ENCODE results near the gene RIBC1.
"Not testable (repeated sequence)": the region's sequence is repeated elsewhere in the genome, so short reads cannot be mapped to it uniquely, and the experiment has no call there.

Gene RIBC1

DNA sequence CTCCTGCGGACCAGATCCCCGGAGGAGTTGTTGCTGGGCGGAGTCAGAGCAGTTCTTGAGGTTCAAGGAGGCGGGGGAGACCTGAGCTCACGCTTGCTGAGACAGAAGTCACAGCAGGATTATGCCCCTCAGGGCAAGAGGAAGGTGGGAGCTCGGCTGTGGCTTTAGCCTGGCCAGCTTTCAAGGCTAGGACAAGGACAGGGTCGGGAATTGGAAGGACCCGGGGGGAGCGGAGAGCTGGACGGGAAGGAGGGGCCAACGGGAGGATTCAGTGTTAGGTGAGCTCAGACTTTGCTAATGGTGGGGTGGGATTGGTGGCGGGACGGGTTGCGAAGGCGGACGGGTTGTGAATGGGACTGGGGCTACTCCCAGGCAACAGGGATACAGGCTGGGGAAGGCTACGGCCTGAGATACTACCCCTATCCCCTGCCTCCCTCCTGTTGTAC is at the start of gene RIBC1:
TSS of gene RIBC1 (plus strand) at position 13 of the 446 bp plus-strand sequence. CDS start 3,404 bp downstream, outside the sequence.
- no peak for DNase-seq

DNA sequence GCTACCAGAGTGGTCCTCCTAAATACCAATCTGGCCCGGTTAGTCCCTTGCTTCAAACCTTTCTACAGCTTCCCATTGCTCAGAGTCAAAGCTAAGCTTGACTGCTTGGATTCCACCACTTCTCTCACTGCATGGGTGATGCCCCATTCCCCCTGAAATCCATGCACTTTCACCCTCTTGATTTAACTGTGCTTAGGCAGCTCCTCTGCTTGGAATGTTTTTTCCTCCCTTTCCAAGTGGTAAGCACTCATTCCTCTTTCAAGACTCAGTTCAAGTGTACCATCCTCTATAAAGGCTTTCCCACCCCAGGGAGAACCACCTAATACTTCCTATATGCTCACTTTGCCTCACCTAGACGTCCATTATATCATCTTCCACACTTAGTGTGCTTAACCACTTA is 49.4 kb upstream of the RIBC1 start:
- no peak for DNase-seq

DNA sequence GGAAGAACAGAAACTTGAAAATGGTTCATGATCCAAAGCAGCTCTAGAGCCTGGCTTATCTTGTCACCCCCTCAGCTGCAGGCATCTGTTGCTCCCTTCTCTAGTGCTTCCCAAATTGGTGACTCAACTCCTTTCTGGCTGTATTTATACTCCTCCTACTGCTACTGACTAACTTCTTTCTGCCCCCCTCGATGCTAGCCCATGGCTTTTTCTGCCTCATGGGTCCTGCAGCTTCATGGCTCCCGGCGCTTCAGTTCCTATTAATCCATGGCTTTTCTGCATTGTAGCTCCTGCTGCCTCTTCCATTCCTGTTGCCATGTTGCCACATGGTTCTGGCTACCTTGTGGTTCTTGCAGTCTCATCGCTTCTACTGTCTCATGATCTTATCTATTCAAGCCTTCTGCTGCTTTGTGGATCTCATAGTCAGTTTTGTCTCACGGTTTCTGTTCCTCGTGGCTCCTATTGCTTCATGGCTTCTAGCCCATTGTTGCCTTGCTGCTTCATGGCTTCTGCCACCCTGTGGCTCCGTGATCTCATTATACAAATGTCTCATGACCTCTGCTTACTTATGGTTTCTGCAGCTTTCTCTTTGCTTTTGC is 48.4 kb upstream of the RIBC1 start:
- no peak for DNase-seq

DNA sequence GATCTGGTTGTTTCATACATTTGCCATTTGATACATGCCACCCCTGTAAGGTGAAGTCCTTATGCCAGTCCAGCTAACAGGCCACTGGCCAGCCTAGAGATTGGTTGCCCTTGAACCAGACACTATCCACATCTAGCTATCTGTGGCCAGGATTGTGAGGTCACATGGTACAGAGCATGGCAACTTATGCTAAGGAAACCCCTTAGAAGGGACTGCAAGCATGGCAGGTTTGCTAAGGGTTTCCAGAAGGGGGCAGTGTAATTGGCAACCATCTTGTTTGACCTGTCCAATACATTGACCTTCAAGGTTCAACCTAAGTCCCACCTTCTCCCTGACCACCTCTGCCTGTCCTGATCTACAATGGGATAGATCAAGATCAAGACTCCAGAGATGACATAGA is 47.8 kb upstream of the RIBC1 start:
- no peak for DNase-seq

DNA sequence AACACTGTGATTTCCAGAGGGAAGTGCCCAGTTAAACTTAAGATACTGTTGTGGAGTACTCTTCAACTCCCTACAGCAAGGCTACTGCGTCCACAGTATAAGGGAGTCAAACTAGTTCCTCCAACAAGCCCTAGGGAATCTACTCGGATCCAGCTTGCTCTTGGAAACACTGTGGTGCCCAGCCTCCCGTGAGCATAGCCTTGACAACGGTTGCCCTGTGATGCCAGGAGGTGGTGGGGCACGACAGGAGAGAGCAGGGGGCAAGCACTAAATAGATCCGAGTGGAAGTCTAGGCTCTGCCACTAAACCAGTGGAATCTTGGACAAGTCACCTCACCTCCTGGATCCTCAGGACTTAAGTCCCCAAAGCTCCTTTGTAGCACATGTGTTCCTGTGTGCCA is 45.8 kb upstream of the RIBC1 start:
- DNase-seq: no peak

DNA sequence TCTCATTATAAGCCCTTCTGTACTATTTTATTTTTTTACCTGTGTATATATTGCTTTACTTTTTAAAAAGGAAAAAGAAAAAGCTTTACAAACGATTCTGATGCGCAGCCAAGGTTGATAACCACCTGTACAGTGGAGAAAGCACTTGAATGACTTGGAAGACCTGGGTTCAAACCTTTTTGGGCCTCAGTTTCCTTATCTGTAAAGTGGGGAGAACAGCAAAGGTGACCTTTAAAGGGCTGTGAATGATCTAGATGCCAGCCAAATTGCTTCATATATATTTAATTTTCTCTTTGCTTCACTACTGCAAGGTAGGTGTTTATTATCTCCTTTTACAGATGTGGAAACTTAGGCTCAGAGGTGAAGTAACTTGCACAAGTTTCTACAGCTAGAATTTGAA is 45.2 kb upstream of the RIBC1 start:
- no peak for DNase-seq

DNA sequence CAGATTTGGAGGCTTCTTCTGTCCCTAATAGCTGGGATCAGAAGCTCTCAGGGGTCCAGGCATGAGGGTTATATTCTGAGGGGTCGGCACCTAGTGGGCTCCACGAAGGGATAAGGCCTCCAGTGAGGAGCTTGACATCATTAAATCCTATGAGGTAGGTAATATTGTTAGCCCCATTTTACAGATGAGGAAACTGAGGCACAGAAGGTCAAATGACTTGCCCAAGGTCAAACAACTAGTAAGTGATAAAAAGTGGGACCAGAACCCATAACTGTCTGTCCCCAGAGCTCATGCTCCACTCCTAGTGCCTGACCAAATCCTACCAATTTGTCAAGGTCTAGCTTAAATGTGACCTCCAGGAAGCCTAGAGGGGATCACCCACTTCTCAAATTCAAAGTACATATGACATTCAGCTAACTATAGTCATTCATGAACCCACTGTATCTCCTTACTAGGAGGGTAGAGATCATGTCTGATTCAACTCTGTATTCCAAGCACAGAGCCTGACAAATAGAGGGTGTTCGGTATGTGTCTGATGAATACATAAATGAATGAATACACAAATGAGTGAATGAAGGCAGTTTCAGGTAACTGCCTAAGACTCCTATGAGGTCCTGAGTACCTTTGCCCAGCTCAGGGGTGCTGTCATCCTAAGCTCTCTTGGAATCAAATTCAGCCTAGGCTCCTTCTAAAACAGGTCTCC is 43.5 kb upstream of the RIBC1 start:
- DNase-seq: no peak

DNA sequence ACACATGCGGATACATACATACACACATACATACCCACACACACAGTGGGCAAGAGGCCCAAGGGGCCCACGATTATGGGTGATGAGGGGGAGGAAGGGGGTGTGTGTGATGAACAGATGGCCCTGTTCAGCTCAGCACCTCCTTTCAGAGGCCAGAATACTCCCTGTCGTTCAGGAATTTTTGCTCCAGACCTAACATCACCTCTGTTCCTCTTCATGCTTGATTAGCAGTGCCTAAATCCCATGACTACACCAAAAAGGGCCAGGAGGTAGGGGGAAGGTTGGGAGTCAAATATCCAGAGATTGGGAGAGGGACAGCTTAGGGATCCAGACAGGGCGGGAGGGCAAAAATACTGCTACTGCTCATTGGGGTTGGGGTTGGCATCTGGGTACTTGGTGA is 42.9 kb upstream of the RIBC1 start:
- no peak for DNase-seq

DNA sequence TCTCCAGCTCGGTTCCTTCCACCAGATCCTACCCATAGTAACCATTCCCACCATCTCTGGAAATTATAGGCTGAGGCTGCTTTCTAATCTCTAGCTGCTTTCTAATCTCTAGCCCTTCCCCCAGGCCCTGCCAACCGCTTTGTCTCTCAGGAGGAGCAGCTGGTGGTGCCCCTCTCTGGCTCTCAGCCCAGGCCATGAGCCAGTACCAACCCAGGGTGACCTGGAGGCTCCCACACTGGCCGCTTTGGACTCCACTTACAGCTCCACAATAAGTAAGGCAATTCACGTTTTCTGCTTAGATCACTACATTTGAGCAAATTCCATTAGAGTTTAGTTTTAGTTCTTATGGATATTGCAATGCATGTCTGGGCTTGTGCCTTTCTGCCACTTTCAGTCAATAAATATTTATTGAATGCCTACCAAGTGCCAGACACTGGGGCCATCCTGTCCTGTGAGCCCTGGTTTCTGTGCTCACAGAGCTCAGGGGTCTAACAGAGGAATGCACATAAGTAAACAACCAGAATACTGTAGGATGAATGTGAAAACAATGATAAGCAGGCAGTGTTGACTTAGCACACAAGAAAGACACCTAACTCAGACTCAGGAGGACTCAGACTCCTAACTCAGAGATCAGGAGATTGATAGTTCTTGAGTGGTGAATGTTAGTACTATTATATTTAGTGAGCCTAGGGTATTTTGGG is 39.1 kb upstream of the RIBC1 start:
- DNase-seq: no peak

DNA sequence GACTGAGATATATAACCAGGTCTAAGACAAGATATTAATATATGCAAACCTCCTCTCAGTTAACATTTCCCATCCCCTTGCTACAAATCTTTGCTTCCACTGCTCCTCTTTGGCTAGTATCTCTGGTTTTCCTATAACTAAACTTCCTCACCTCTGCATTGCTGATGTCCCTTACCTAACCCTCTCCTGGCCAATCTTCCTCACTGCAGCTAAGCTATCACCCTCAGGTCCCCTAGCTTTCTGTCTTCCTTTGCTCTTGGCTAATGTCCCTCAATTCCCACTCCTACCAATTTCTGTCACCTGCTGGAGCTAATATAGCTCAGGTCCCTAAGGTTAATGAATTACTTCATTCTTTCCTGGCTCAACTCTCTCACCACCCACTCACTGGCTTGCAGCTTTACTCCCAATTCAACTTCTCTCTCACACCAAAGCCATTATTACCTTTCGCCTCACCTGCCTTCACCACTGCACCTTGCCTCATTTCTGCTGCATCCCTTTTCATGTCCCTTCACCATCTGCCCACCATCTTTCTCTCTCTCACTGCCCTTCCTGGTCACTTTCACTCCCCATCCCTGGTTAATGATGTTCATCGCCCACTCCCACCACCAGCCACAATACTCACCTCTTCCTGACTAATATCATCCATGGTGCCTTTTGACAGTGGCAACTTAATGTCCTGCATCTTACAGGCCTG is 26.9 kb upstream of the RIBC1 start:
- no peak for DNase-seq

DNA sequence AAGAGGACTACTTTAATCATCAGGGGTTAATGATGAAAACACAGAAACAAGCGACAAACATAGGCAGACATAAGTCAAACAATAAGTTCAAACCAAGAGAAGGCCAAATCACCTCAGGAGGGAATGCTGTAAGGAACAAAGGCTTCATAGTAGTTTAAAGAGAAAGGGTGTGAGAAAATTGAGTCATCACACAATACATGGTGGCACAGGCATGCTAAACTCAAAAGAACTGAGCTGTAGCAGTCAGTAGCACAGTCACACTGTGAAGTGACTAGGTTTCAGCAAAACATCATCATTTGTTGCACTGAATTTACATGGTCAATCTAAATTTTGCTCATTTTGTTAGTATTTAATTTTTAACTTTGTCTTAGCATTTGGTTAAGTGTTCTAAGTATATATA is 24.5 kb upstream of the RIBC1 start:
- no peak for DNase-seq

DNA sequence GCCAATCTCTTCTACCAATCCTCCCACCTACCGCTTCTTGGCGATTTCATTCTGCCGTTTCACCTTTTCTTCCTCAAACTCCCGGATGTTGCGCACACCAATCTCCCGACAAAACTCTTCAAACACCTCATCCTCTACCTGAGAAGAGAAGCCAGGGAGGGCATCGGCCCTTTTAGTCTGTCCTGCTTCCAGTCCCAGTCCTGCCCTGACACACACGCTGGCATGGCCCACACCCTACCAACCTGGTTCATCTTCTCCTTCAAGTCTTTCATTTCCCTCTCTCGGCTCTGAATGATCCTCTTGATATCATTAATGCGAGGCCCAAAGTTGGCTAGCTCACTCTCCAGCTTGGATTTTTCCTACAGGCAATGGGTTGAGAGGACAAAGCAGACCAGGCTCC is 19.1 kb upstream of the RIBC1 start:
- no peak for DNase-seq

DNA sequence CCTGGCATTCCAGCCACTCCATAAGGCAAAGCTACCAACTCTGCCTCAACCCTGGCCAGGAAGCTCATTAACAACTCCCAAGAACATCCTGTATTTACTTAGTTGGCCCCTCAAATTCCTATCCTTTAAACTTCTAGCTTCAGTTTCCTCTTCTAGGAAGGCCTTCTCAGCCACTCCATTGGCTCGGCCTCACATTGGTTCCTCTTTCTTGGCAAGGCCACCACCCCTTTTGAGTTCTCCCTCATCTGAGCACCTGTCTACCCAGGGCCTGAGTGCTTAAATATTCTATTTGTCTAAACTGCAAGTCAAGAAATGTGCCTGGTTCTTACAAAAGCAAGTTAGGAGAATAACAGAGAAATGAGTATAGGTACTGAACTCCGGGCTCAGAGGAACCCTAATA is 10.2 kb upstream of the RIBC1 start:
- DNase-seq: peak; percentile 24

DNA sequence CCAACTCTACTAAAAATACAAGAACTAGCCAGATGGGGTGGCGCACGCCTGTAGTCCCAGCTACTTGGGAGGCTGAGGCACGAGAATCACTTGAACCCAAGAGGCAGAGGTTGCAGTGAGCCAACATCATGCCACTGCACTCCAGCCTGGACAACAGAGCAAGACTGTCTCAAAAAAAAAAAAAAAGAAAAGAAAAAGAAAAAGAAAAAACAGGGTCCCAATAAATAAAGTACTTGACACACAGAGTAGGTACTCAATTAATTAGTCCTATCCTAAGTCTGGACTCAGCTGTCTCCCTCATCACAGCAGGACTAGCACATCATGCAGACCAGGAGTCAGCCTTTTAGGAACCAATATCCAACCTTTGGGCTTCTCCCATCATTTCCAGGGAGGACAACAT is 2.3 kb upstream of the RIBC1 start:
- not testable (repeated sequence) for DNase-seq

DNA sequence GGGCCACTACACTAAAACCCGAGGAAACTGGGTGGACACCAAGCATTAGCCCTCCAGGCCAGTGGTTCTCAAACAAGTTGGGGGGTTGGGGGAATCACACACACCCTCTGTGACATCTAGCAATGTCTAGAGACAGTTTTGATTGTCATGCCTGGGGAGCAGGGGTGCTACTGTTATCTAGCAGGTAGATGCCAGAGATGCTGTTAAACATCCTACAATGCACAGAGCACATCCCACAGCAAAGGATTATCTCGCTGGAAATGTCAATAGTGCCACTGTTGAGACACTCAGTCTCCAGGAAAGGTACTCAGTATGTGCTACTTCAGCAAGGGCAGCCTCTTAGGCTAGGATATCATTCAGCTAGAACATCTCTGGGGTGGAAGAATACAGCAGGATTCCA is 1.5 kb upstream of the RIBC1 start:
- DNase-seq: no peak

DNA sequence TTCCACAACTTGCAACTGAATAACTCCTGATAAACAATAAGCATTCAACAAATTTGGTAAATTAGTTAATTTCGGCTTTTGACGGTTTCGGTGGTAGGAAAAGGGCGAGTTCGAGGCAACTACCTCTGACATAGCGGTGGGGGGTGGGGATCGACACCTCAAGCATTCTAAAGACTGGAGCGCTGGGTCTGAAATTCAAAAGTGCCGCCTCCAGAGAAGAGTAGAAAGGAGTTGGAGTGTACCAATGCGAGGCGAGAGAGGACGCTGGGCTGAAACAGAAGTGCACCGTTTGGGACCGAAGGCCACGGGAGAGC is 944 bp upstream of the RIBC1 start:
- no peak for DNase-seq

DNA sequence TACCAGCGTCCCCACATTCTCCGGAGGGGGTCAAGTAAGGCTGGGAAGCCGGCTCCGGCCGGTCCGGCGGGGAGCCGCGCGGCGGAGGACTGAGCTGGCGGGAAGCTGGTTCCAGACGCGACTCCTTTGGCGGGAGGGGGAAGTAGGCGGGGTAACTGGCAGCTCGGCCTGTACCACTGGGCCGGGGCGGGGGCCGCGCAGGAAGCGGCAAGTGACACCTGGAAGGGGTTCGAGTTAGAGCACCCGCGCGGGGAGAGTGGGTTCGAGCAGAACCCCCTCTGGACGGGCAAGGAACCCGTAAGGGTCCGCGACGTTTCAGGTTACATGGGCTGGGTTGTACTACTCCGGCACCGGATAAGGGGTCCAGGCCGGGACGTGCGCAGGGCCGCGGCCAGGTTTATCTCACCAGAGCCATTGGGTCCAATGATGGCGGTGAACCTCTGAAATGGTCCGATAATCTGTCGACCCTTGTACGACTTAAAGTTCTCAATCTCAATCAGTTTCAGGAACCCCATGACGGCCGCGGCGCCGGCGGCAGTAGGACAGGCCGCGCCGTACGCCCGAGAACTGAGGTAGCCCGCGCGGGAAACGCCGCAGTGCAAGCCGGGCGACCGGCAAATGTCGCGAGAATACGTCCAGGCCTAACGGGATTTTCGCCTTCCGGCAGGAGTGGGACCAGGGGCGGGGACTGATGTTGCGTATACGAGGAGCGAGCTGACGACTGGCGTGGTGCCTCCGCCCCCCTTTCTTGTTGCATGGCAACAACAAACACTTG is 400 bp upstream of the RIBC1 start, which contains the start of gene SMC1A:
TSS of gene SMC1A (minus strand) at position 569 of the 775 bp plus-strand sequence. CDS start at position 515, 54 bp downstream.
- peak; percentile 97 for DNase-seq

DNA sequence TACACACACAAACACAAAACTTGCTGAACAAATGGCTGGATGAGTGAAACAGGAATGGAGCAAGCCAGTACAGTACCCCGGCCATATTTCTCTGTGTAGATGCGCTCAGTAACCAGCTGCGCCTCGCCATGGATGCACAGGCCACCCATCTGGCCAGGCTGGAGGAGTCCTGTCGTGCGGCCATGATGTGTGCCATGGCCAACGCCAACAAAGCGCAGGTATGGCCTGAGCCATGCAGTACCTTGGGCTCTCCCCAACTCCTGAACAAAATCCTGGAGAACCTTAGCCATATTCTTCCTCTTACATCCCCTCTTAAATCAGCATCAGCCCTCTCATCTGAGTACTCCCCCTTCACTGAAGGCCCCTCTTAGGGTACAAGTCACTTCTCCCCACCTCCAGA is 7.1 kb downstream of the RIBC1 start:
- DNase-seq: no peak

DNA sequence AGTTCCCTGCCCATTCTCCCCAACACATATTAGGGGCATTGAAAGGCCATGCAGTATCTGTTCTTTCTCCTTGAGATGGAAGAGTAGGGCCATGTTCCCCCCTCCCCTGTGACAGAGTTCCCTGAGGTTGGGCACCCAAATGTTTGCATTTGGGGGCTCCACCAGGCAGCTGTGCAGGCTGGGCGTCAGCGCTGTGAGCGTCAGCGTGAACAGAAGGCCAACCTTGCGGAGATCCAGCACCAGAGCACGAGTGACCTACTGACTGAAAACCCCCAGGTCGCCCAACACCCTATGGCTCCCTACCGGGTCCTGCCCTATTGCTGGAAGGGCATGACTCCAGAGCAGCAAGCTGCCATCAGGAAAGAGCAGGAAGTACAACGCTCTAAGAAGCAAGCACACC is 7.6 kb downstream of the RIBC1 start:
- no peak for DNase-seq

DNA sequence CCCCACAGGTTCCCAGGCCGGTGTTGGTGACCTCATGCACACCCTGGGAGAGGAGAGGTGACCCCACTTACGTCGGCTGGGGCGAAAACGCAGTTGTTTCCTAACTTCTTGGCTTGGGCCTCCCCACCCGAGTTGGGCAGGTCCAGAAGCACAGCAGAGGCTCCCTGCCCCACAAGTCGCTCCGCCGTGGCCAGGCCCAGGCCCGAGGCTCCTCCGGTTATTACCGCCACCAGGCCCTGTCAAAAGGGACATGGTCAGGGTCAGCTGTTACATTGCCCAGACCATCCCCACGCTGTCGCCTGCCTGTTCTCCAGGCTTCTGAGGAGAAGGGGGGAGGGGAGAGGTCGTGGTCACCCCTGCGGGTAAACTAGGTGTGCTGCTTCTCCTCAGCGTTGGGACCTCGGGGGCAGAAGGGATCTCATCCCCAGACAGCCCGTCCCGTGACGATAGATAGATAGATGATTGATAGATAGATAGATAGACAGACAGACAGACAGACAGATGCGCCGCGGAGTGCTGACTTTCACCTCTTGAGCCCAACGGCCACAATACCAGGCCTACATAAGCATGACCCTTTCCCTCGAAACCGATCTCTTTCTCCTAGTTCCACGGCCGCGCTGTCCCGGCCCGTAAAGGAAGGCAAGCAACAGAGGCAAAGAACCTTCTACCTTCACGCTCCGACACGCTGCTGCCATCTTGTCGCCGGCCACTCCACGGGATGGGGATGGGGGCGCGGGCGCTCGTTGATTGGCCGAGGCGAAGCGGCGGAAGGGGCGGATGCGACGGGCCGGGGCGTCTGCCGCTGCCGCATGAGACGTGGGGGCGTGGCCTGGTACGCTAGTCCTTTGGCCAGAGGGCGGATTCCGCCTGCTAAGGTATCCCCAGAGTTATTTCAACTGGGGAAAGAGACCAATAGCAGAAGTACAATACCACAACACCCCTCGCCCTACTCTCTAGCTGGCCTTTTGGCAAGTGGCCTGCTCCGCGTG is 11.3 kb downstream of the RIBC1 start, which contains the start of gene HSD17B10:
TSS of gene HSD17B10 (minus strand) at position 720 of the 989 bp plus-strand sequence. CDS start at position 695, 25 bp downstream.
- DNase-seq: peak; percentile 86

DNA sequence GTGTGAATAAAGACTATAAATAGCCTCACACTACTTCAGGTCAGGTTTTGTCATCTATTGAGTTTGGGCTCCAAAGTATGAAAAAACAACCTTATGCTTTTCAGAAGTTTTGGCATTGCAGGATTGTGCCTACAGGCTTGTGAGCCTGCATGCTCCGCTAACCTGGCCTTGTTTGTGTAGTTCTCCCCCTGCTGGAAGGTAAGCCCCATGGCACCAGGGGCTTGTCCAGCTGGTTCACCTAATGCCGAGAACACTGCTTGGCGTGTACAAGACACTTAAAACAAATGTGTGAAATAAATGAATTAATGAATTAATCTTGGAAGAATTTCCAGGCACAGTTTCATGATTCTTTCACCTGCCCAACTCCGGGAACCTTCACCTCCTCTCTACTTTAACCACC is 13.3 kb downstream of the RIBC1 start:
- DNase-seq: peak; percentile 59
